A549 (cell line): ENCODE data around the gene SGO1. TPM values are rescaled to one million over a fixed set of nuclear protein-coding genes. Genes with fewer than 3 reads are reported as not detected.

ENCODE experiments used
- ATAC-seq, 2 experiments: fragments of 200-7000 bp in 1 of 2; fragments of >200 bp in 1 of 2; cut with Nextera tagmentation in 1 of 2; cut with Tn5 transposase in 1 of 2; 3 replicates each; pipeline versions ENCODE4 v1.8.0 to v1.9.1; 2018 to 2020; ENCODE audit warnings: mild to moderate bottlenecking in 1 of 2, moderate library complexity in 1 of 2
- CTCF ChIA-PET: fragments of 300-600 bp; sonication (Branson Sonifier 250); formaldehyde crosslinking; extraction: SDS; loops from one replicate; lab custom pipeline; 2021; ENCODE audit warnings: antibody characterized with exemption, inconsistent platforms; lab: Yijun Ruan, JAX
- POLR2A ChIA-PET: fragments of 350-600 bp; formaldehyde crosslinking; extraction: SDS; loops from one replicate; lab custom pipeline; 2021; ENCODE audit warnings: antibody characterized with exemption, inconsistent platforms; lab: Yijun Ruan, JAX
- DNase-seq, 2 experiments: peaks; one replicate each; pipeline versions ENCODE4 v3.0.0 to v3.0.0-alpha.2; 2011 to 2016; ENCODE audit warnings: low read depth in 1 of 2, low spot score in 1 of 2
- FAIRE-seq: peaks from 2 replicates; lab custom pipeline; 2011; peaks lifted over from hg19 to GRCh38; lab: Jason Lieb, UNC
- H3K27ac ChIP-seq, 2 experiments: fragments of >200 bp; sonication (Bioruptor Twin); formaldehyde crosslinking; 3 replicates each; pipeline ENCODE4 v1.5.1; 2016 to 2017
- H3K4me1 ChIP-seq: fragments of >200 bp; sonication (Bioruptor Twin); formaldehyde crosslinking; 3 replicates; pipeline ENCODE4 v1.6.1; 2016
- H3K4me2 ChIP-seq: fragments of >200 bp; sonication (Bioruptor Twin); formaldehyde crosslinking; 3 replicates; pipeline ENCODE4 v1.6.1; 2016
- H3K4me3 ChIP-seq: fragments of >200 bp; sonication (Bioruptor Twin); formaldehyde crosslinking; 3 replicates; pipeline ENCODE4 v1.5.1; 2016
- H3K9me3 ChIP-seq: fragments of >200 bp; sonication (Bioruptor Twin); formaldehyde crosslinking; 3 replicates; pipeline ENCODE4 v1.6.1; 2016
- BHLHE40 ChIP-seq: IDR thresholded peaks from 2 replicates; pipeline ENCODE4 v1.6.1; 2012; ENCODE audit warnings: low read depth, low read length, inconsistent platforms
- CBX2 ChIP-seq: fragments of 200-600 bp; sonication (generic); IDR thresholded peaks from 2 replicates; pipeline ENCODE4 v1.6.1; 2016; ENCODE audit warnings: low read depth, mild to moderate bottlenecking, borderline replicate concordance
- CBX8 ChIP-seq: fragments of 200-600 bp; sonication (generic); IDR thresholded peaks from 2 replicates; pipeline ENCODE4 v1.6.1; 2016
- CHD2 ChIP-seq: fragments of 150-350 bp; IDR thresholded peaks from 2 replicates; pipeline ENCODE4 v1.6.1; 2014; ENCODE audit warnings: low read length; ENCODE audit not compliant: partially characterized antibody
- GATA3 ChIP-seq: IDR thresholded peaks from 2 replicates; pipeline ENCODE4 v1.6.1; 2012; ENCODE audit warnings: borderline replicate concordance
- HEYL ChIP-seq: fragments of 250-450 bp; sonication (Bioruptor Pico); IDR thresholded peaks from 2 replicates; pipeline ENCODE4 v1.8.0; 2021; ENCODE audit warnings: mild to moderate bottlenecking, moderate library complexity
- HOXB13 ChIP-seq: fragments of 250-450 bp; sonication (Bioruptor Pico); IDR thresholded peaks from 2 replicates; pipeline ENCODE4 v1.5.0; 2020; ENCODE audit warnings: low read depth, mild to moderate bottlenecking, moderate library complexity
- HOXB5 ChIP-seq: fragments of 250-450 bp; sonication (Bioruptor Pico); IDR thresholded peaks from 2 replicates; pipeline ENCODE4 v1.5.0; 2020; ENCODE audit warnings: mild to moderate bottlenecking, moderate library complexity
- JUN ChIP-seq, 2 experiments: fragments of >200 bp; sonication (Bioruptor Twin); formaldehyde crosslinking; IDR thresholded peaks; 2 replicates in 1 of 2; 3 replicates in 1 of 2; pipeline ENCODE4 v1.6.1; 2016 to 2017
- KDM1A ChIP-seq: fragments of 200-600 bp; sonication (generic); IDR thresholded peaks from 2 replicates; pipeline ENCODE4 v1.6.1; 2016; ENCODE audit warnings: low read depth, mild to moderate bottlenecking
- NPAS2 ChIP-seq: fragments of 250-450 bp; sonication (Bioruptor Pico); IDR thresholded peaks from 2 replicates; pipeline ENCODE4 v1.8.0; 2022; ENCODE audit warnings: mild to moderate bottlenecking, moderate library complexity, borderline replicate concordance
- NR3C1 ChIP-seq: fragments of >200 bp; sonication (Bioruptor Twin); formaldehyde crosslinking; IDR thresholded peaks from 3 replicates; pipeline ENCODE4 v1.6.1; 2017
- PHF8 ChIP-seq: fragments of 200-600 bp; sonication (generic); IDR thresholded peaks from 2 replicates; pipeline ENCODE4 v1.6.1; 2016; ENCODE audit warnings: low read depth, mild to moderate bottlenecking, antibody characterized with exemption, moderate library complexity, borderline replicate concordance
- POLR2A ChIP-seq: IDR thresholded peaks from 2 replicates; pipeline ENCODE4 v1.6.1; 2012; ENCODE audit warnings: mild to moderate bottlenecking, low read length
- RARB ChIP-seq: fragments of 250-450 bp; sonication (Bioruptor Pico); IDR thresholded peaks from 2 replicates; pipeline ENCODE4 v1.8.0; 2021; ENCODE audit warnings: mild to moderate bottlenecking, moderate library complexity
- RFX5 ChIP-seq: fragments of 450-650 bp; IDR thresholded peaks from 2 replicates; pipeline ENCODE4 v1.7.1; 2014; ENCODE audit warnings: antibody characterized with exemption, mild to moderate bottlenecking, moderate library complexity
- RNF2 ChIP-seq: fragments of 200-600 bp; sonication (generic); IDR thresholded peaks from 2 replicates; pipeline ENCODE4 v1.6.1; 2016; ENCODE audit warnings: low read depth, mild to moderate bottlenecking, antibody characterized with exemption, moderate library complexity, borderline replicate concordance
- SMC3 ChIP-seq: fragments of >200 bp; sonication (Bioruptor Twin); formaldehyde crosslinking; IDR thresholded peaks from 3 replicates; pipeline ENCODE4 v1.6.1; 2018; ENCODE audit warnings: inconsistent platforms
- SREBF2 ChIP-seq: fragments of 450-650 bp; IDR thresholded peaks from 2 replicates; pipeline ENCODE4 v1.6.1; 2014; ENCODE audit warnings: mild to moderate bottlenecking, moderate library complexity
- TFCP2L1 ChIP-seq: fragments of 250-450 bp; sonication (Bioruptor Pico); IDR thresholded peaks from 2 replicates; pipeline ENCODE4 v1.5.0; 2021; ENCODE audit warnings: mild to moderate bottlenecking
- ZC3H11A ChIP-seq: fragments of 450-650 bp; IDR thresholded peaks from 2 replicates; pipeline ENCODE4 v1.6.1; 2014; ENCODE audit warnings: antibody characterized with exemption, mild to moderate bottlenecking
- ZNF302 ChIP-seq: fragments of 250-450 bp; sonication (Bioruptor Pico); IDR thresholded peaks from 2 replicates; pipeline ENCODE4 v1.9.0; 2021; ENCODE audit warnings: inconsistent platforms, mild to moderate bottlenecking, moderate library complexity
- WGBS: methylation state at CpG from one replicate; pipeline ENCODE4 v1.1.6; 2017; ENCODE audit errors: missing lambda C conversion rate; 5-methylcytosine and 5-hydroxymethylcytosine counted together
- polyA plus RNA-seq, 4 experiments: library from polyadenylated mRNA; depleted of rRNA in 3 of 4; stranded (reverse); fragments of >200 nt; fragmentation: RNase III in 1 of 4; extraction: RNeasy Plus Mini Kit Qiagen cat#74134 plus additional on column Dnase treatment in 1 of 4; gene quantifications; 2 replicates in 3 of 4; 3 replicates in 1 of 4; pipeline ENCODE4 v1.2.3, GENCODE V29; 2011 to 2017
- TF ChIP-seq, protein P1 (sequence below): fragments of 150-350 bp; IDR thresholded peaks from 2 replicates; pipeline ENCODE4 v1.6.1; 2014; ENCODE audit warnings: low read depth, mild to moderate bottlenecking, low read length
- TF ChIP-seq, protein P2 (sequence below): fragments of 250-450 bp; sonication (Bioruptor Pico); IDR thresholded peaks from 2 replicates; pipeline ENCODE4 v1.5.0; 2021; ENCODE audit warnings: mild to moderate bottlenecking, moderate library complexity, borderline replicate concordance
- TF ChIP-seq, protein P3 (sequence below): IDR thresholded peaks from 2 replicates; pipeline ENCODE4 v1.6.1; 2012; ENCODE audit warnings: low read depth, borderline replicate concordance
- TF ChIP-seq, protein P4 (sequence below): IDR thresholded peaks from 2 replicates; pipeline ENCODE4 v1.6.1; 2012

The SGO1 gene
- polyA plus RNA-seq, 2 of the 4 experiments (the other 2 are of a cell fraction): 17.1 to 25.2 TPM

DNA sequence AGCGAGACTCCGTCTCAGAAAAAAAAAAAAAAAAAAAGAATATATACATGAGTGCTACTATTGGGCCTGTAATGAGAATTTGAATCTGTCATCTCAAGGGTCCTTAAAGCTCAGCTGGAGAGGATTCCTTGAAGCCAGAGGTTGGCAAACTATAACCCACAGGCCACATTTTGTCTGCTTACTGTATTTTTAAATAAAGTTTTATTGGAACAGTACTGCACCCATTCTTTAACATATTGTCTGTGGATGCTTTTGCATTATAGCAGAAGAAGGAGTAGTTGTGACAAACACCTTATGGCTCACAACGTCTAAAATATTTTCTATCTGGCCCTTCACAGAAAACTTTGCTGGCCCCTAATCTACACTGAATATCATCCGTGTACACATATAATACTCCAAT lies 60.7 kb downstream of the SGO1 start:
- Histone ChIP-seq H3K27ac (no peak overlapping the region), H3K9me3 (no peaks in the 10 kb centered on the region), H3K4me1 (no peaks in the 10 kb centered on the region), H3K4me3 (no peak overlapping the region), H3K4me2 (no peak overlapping the region)
- CTCF ChIA-PET: interaction anchor here (2.1 kb wide), 1 partner anchor 9 kb away, joined by 8 read pairs; no protein-coding TSS in a partner anchor
- TF ChIP-seq HOXB13 (no peak), CHD2 (no peak), SREBF2 (no peak), ZC3H11A (no peak), BHLHE40 (no peak), CBX2 (no peak), GATA3 (no peak)
- TF ChIP-seq, protein P1, sequence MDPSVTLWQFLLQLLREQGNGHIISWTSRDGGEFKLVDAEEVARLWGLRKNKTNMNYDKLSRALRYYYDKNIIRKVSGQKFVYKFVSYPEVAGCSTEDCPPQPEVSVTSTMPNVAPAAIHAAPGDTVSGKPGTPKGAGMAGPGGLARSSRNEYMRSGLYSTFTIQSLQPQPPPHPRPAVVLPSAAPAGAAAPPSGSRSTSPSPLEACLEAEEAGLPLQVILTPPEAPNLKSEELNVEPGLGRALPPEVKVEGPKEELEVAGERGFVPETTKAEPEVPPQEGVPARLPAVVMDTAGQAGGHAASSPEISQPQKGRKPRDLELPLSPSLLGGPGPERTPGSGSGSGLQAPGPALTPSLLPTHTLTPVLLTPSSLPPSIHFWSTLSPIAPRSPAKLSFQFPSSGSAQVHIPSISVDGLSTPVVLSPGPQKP: no peak
- TF ChIP-seq, protein P2, sequence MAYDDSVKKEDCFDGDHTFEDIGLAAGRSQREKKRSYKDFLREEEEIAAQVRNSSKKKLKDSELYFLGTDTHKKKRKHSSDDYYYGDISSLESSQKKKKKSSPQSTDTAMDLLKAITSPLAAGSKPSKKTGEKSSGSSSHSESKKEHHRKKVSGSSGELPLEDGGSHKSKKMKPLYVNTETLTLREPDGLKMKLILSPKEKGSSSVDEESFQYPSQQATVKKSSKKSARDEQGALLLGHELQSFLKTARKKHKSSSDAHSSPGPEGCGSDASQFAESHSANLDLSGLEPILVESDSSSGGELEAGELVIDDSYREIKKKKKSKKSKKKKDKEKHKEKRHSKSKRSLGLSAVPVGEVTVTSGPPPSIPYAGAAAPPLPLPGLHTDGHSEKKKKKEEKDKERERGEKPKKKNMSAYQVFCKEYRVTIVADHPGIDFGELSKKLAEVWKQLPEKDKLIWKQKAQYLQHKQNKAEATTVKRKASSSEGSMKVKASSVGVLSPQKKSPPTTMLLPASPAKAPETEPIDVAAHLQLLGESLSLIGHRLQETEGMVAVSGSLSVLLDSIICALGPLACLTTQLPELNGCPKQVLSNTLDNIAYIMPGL (CRISPR knock-in tag): no peak
- TF ChIP-seq, protein P3, sequence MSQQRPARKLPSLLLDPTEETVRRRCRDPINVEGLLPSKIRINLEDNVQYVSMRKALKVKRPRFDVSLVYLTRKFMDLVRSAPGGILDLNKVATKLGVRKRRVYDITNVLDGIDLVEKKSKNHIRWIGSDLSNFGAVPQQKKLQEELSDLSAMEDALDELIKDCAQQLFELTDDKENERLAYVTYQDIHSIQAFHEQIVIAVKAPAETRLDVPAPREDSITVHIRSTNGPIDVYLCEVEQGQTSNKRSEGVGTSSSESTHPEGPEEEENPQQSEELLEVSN: no peak
- no peak for ATAC-seq
- no peak for DNase-seq
- FAIRE-seq: no peak
- POLR2A ChIA-PET: no interaction called here
- WGBS: 89% methylated on average over 4 of the region's 4 CpGs

DNA sequence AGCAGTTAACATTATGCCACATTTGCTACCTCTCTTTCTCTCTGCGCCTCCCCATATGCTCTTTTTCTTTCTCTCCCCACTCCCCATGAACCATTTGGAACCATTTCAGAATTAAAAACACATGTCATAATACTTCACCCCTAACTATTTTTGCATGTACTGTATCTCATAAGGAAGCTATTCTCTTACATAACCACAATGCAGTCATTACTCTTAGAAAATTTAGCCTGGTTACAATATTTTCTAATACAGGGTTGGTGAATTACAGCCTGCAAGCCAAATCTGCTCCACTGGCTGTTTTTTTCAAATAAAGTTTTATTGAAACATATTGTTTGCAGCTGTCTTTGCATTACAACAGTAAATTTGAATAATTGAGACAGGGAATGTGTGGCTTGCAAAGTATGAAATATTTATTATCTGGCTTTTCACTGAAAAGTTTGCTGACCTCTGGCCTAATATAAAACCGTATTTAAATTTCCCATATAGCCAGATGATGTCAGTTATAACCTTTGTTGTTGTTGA lies 62.8 kb downstream of the SGO1 start:
- WGBS: 75% methylated on average over 2 of the region's 2 CpGs
- Histone ChIP-seq H3K27ac (no peak overlapping the region), H3K4me2 (no peak overlapping the region), H3K4me3 (no peak overlapping the region), H3K9me3 (no peaks in the 10 kb centered on the region), H3K4me1 (no peaks in the 10 kb centered on the region)
- FAIRE-seq: no peak
- no peak for TF ChIP-seq RARB (CRISPR knock-in tag)
- no peak for TF ChIP-seq HEYL (CRISPR knock-in tag)
- no peak for TF ChIP-seq HOXB5
- no peak for TF ChIP-seq JUN (IDR thresholded peaks at IDR 0.05)
- TF ChIP-seq BHLHE40: no peak
- TF ChIP-seq KDM1A: no peak
- no peak for TF ChIP-seq PHF8
- no peak for TF ChIP-seq HOXB13
- TF ChIP-seq RNF2: no peak
- TF ChIP-seq NR3C1: no peak
- TF ChIP-seq NPAS2 (CRISPR knock-in tag): no peak
- TF ChIP-seq SREBF2: no peak
- TF ChIP-seq, protein P4, sequence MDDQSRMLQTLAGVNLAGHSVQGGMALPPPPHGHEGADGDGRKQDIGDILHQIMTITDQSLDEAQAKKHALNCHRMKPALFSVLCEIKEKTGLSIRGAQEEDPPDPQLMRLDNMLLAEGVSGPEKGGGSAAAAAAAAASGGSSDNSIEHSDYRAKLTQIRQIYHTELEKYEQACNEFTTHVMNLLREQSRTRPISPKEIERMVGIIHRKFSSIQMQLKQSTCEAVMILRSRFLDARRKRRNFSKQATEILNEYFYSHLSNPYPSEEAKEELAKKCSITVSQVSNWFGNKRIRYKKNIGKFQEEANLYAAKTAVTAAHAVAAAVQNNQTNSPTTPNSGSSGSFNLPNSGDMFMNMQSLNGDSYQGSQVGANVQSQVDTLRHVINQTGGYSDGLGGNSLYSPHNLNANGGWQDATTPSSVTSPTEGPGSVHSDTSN: no peak
- TF ChIP-seq ZNF302 (CRISPR knock-in tag): no peak
- no peak for TF ChIP-seq POLR2A
- no peak for TF ChIP-seq SMC3
- no peak for TF ChIP-seq TFCP2L1 (CRISPR knock-in tag)
- TF ChIP-seq CBX8: no peak
- TF ChIP-seq RFX5: no peak
- POLR2A ChIA-PET: no interaction called here
- ATAC-seq: no peak
- no peak for DNase-seq
- CTCF ChIA-PET: interaction anchor here (1.0 to 1.5 kb wide), 2 partner anchors 9 to 11 kb away, joined by 3 to 4 read pairs; no protein-coding TSS in a partner anchor
